Activated CD8-positive, alpha-beta T cell treated with anti-CD3 and anti-CD28 coated beads for 36 hours (primary cell): ENCODE results near the gene NELFB. TPM values are rescaled to one million over a fixed set of nuclear protein-coding genes. Genes with fewer than 3 reads are reported as not detected.

Experiments used
- ATAC-seq: fragments of 200-7000 bp; cut with Tn5 transposase; one replicate; pipeline ENCODE4 v1.10.0; 2021; ENCODE audit warnings: mild to moderate bottlenecking, moderate library complexity
- CTCF ChIA-PET: fragments of 350-600 bp; sonication (Branson Sonifier 250); formaldehyde crosslinking; loops from one replicate; lab custom pipeline; 2021; ENCODE audit warnings: antibody characterized with exemption; lab: Charles Lee
- POLR2A ChIA-PET: fragments of 350-600 bp; sonication (Branson Sonifier 250); formaldehyde crosslinking; loops from one replicate; lab custom pipeline; 2021; ENCODE audit warnings: antibody characterized with exemption; lab: Charles Lee
- DNase-seq: peaks from one replicate; pipeline ENCODE4 v3.0.0-alpha.2; 2020
- H3K27ac Mint-ChIP-seq: one replicate; pipeline ENCODE4 v1.8.0; 2021; ENCODE audit warnings: mild to moderate bottlenecking, mixed read lengths
- H3K27me3 Mint-ChIP-seq: one replicate; pipeline ENCODE4 v1.8.0; 2021; ENCODE audit warnings: mixed read lengths
- H3K36me3 Mint-ChIP-seq: one replicate; pipeline ENCODE4 v1.8.0; 2021; ENCODE audit warnings: low read depth, mixed read lengths
- H3K4me1 Mint-ChIP-seq: one replicate; pipeline ENCODE4 v1.8.0; 2021; ENCODE audit warnings: low read depth, mixed read lengths
- H3K4me3 Mint-ChIP-seq: one replicate; pipeline ENCODE4 v1.8.0; 2021; ENCODE audit warnings: mild to moderate bottlenecking, moderate library complexity, mixed read lengths
- H3K9me3 Mint-ChIP-seq: one replicate; pipeline ENCODE4 v1.8.0; 2021; ENCODE audit warnings: mixed read lengths
- CTCF ChIP-seq: fragments of 200-600 bp; IDR thresholded peaks from one replicate; pipeline ENCODE4 v1.8.0; 2022; ENCODE audit warnings: antibody characterized with exemption, mild to moderate bottlenecking
- intact Hi-C: fragments of 100-400 bp; cut with micrococcal nuclease; formaldehyde crosslinking; loops from one replicate; pipeline ENCODE4 v1.10.0; 2022
- total RNA-seq, 2 experiments: library from RNA; stranded (reverse); gene quantifications; one replicate each; pipeline ENCODE4 v1.2.3, GENCODE V29; 2021

Gene NELFB
- total RNA-seq, 2 experiments from 2014 or later: 50.9 to 54.3 TPM

DNA sequence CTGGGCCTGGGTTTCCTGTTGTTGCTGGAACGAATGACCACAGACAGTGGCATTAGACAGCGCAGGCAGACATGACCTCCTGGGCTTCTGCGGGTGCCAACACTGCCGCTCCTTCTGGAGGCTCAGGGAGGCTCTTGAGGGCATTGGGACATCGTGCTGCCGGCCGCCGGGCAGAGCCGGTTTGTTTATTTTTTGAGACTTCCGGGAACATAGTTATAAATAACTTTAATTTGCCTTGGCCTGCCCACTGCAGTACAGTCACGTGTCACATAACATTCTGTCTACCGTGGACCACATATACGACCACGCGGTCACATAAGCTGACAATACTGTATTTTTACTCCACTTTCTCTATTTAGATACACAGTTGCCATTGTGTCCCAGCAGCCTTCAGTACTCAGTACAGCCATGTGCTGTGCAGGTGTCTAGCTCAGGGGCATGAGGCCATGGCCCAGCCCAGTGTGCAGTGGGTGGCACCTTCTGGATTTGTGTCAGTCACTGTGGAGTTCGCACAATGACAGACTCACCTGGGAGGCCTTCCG, 14.2 kb downstream of the NELFB start:
- Mint-ChIP-seq H3K36me3 (peaks cover 34% of the 10 kb centered on the region), H3K4me3 (no peak overlapping the region), H3K9me3 (no peaks in the 10 kb centered on the region), H3K4me1 (peaks cover 8% of the 10 kb centered on the region), H3K27me3 (no peaks in the 10 kb centered on the region), H3K27ac (no peak overlapping the region)
- ChIA-PET POLR2A (interaction anchor here (0.6 kb wide), 1 partner anchor 27 kb away, joined by 3 read pairs; no protein-coding TSS in a partner anchor), CTCF (interaction anchor here (1.3 kb wide), 1 partner anchor 17 kb away, joined by 3 read pairs; no protein-coding TSS in a partner anchor)
- intact Hi-C loops: no loop called here
- ATAC-seq: no peak
- no peak for TF ChIP-seq CTCF
- no peak for DNase-seq

- POLR2A ChIA-PET: interaction anchor here (1.0 kb wide), 1 partner anchor 31 kb away, joined by 3 read pairs; no protein-coding TSS in a partner anchor
- Mint-ChIP-seq H3K4me1 (peaks cover 8% of the 10 kb centered on the region), H3K27me3 (no peaks in the 10 kb centered on the region), H3K36me3 (peaks cover 33% of the 10 kb centered on the region), H3K9me3 (no peaks in the 10 kb centered on the region), H3K27ac (no peak overlapping the region), H3K4me3 (no peak overlapping the region)
- peak; percentile 67 for DNase-seq
- CTCF ChIA-PET: interaction anchor here (1.0 to 2.6 kb wide), 2 partner anchors 31 to 35 kb away, joined by 3 to 7 read pairs; partner anchors contain the start of gene NRARP
- no peak for TF ChIP-seq CTCF
- peak; percentile 43 for ATAC-seq
- intact Hi-C loops: no loop called here
Observed at GRCh38 chr9:137270929-137271695, 16.0 kb downstream of the NELFB start.

- Mint-ChIP-seq H3K27me3 (no peaks in the 10 kb centered on the region), H3K4me3 (no peak overlapping the region), H3K9me3 (no peaks in the 10 kb centered on the region), H3K36me3 (peaks cover 33% of the 10 kb centered on the region), H3K4me1 (peaks cover 11% of the 10 kb centered on the region), H3K27ac (no peak overlapping the region)
- ATAC-seq: no peak
- no peak for DNase-seq
- no peak for TF ChIP-seq CTCF
- intact Hi-C loops: no loop called here
- ChIA-PET CTCF (interaction anchor here (1.0 to 2.6 kb wide), 2 partner anchors 30 to 35 kb away, joined by 3 to 7 read pairs; partner anchors contain the start of gene NRARP), POLR2A (interaction anchor here (1.0 kb wide), 1 partner anchor 31 kb away, joined by 3 read pairs; no protein-coding TSS in a partner anchor)
Observed at GRCh38 chr9:137271696-137272076, 16.6 kb downstream of the NELFB start.

DNA sequence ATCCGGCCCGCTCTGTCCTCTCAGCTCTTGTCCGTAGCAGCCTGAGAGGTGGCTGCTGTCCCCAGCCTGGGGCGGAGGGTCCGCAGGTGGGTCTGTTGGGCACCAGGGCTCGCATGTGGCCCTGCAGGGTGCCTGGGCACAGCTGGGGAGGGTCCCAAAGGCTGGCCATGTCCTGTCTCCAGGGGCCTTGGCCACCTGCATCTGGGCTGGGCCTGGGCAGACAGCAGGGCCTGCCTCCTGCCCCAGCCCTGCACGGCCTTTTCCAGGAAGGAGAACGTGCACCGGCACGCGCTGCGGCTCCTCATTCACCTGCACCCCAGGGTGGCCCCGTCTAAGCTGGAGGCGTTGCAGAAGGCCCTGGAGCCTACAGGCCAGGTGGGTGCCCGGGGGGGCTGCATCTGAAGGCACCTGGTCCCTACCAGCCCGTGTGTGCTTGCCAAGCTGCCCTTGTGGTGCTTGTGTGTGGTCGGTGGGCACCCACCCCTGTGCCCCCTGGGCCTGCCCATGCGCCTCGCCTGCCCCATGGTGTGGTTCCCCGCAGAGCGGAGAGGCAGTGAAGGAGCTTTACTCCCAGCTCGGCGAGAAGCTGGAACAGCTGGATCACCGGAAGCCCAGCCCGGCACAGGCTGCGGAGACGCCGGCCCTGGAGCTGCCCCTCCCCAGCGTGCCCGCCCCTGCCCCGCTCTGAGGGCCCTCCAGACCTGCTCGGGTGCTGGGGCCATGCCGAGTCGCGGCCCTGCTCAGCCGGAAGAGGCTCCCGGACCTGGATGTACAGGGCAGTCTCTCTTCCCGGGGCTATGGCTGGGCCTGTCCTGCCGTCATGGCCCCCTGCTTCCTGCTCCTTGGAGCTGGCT, 17.3 kb downstream of the NELFB start:
- ATAC-seq: no peak
- H3K9me3 Mint-ChIP-seq: no peaks in the 10 kb centered on the region
- peaks cover 17% of the 10 kb centered on the region for H3K4me1 Mint-ChIP-seq
- peaks cover 1% of the 10 kb centered on the region for H3K27me3 Mint-ChIP-seq
- intact Hi-C loops: no loop called here
- ChIA-PET CTCF (interaction anchor here (1.2 to 2.6 kb wide), 2 partner anchors 15 to 36 kb away, joined by 4 to 7 read pairs; no protein-coding TSS in a partner anchor), POLR2A (no interaction called here)
- no peak for DNase-seq
- no peak overlapping the region for H3K27ac Mint-ChIP-seq
- no peak for TF ChIP-seq CTCF
- H3K4me3 Mint-ChIP-seq: no peak overlapping the region
- H3K36me3 Mint-ChIP-seq: peaks cover 33% of the 10 kb centered on the region
